GM19463 (cell line): ENCODE measurements around the gene TMEM139.
A peak's percentile ranks its signal among the peaks of the same experiment; 100 is the strongest.

ENCODE experiments used
- ATAC-seq: cut with Tn5 transposase; IDR thresholded peaks from one replicate; pipeline ENCODE4 v1.9.1; 2021; ENCODE audit warnings: mild to moderate bottlenecking, moderate library complexity; ENCODE audit not compliant: unreplicated experiment

TMEM139 gene

DNA sequence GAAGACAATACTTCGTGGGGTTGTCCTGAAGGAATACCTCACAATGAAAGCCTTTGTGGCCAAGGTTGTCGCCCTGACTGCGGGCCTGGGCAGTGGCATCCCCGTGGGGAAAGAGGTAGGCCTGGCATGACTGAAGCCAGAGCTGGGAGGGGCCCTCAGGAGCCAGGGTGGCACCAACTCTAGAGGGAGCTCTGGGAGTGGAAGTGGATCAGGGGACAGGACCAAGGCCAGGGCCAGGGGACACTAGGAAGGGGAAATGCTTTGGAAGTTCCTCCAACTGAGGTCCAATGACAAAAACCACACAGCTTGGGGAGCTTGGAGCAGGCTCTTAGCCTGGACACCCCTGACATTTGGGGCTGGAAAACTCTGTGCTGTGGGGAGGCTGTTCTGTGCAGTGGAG, 37.0 kb downstream of the TMEM139 start:
- ATAC-seq, result no peak

DNA sequence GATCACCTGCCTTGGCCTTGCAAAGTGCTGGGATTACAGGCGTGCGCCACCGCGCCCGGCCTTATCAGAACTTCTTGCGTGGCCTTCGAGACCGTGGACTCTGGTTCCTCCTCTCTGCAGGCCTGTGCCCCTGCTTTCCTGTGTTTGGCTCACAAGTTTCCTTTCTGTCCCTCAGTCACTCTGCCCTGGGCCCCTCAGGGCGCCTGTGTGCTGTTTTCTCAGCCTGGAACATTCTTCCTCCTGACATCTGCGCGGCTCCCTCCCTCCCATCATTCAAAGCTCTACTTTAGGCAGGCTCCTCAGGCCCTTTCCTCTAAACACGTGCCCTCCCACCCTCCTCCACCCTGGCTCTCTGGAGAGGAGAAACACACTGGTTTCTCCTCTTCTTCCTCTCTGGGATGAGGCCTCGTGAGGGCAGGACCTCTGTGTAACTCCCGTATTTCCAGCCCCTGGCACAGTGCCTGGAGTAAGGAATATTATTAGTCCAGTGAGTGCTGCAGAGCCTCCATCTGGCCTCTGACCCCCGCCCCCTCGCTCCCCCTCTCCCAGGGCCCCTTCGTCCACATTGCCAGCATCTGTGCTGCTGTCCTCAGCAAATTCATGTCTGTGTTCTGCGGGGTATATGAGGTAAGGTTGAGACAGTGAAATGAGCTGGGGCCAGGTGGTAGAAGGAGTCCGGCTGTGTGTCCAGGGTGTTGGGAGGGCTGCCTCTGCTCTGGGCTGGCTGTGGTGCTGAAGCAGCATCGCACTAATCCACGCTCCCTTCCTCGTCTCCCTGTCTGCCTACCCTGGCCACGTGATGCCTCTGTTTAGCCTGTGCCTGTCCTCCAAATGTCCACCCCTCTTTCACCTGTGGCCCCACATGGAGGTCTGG, 38.2 kb downstream of the TMEM139 start:
- ATAC-seq, result no peak

DNA sequence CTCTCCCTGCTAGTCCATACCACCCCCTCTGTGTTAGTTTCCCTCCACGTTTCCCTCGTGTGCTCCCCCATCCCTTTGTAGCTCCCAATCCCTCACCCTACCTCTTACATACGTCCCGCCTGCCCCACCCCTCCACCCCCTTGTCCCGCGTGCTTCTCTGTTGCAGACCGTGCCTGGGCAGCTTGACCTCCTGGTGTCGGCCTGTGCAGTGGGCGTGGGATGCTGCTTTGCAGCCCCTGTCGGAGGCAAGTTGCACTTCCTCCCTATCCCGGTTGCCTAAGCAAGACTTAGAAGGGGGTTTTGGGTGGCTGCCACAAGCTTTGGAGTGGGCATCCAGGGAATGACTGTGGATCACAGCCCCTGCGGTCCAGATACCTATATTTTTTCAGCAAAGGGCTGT, 38.9 kb downstream of the TMEM139 start:
- ATAC-seq, result no peak

GRCh38 chr7:143325240-143325639, 40.5 kb downstream of the TMEM139 start:
- ATAC-seq, result peak; percentile 44

DNA sequence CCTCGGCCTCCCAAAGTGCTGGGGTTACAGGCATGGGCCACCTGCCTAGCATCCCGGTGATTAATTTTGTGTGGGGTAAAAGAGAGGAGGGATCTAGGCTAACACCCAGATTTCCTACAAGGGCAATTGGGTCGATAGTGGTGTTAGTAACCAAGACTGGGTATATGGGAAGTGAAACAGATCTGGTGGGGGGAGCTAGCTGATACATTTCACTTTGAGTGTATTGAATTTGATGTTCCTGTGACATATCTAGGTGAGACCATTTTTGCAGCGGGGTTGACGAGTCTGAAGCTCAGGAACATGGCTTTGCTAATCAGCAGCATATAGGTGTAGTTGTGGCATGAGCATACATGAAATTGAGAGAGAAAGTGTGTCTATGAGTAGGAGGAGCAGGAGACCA, 43.1 kb downstream of the TMEM139 start:
- no peak for ATAC-seq

GRCh38 chr7:143329471-143330170, 44.9 kb downstream of the TMEM139 start:
- ATAC-seq, result no peak

- ATAC-seq, result no peak
Measured at GRCh38 chr7:143331179-143331801, 46.5 kb downstream of the TMEM139 start.

DNA sequence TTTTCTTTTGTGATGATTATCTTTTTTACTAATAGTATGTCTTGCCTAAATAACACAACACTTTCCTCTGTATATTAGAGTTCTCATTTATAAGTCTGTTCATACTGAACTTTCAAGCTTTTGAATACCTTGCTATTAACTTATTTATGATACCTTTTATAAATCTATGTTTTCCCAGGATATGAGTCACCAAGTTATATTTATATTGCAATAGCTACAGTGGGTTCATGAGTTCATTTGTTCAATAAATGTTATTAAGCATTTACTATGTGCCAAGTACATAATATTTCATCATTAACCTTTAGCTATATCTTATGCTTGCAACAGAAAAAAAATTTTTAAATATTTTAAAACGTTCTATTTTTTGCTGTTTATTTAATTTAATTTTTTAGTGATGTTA, 49.5 kb downstream of the TMEM139 start:
- no peak for ATAC-seq

GRCh38 chr7:143337216-143337615, 52.5 kb downstream of the TMEM139 start:
- ATAC-seq, result no peak
